ENCODE data around the gene CENPM.
A peak's percentile ranks its signal among the peaks of the same experiment; 100 is the strongest.

CENPM gene

GRCh38 chr22:41939981-41940831 lies 6.7 kb downstream of the CENPM start:
- intact Hi-C loops (cut with DNase I): loop anchor here (2.0 kb wide), 2 partner anchors 107 to 243 kb away; partner anchors contain the start of gene SREBF2
- DNase-seq: peak in 31 of 42 donors; percentile 20 to 77 (median 48)

DNA sequence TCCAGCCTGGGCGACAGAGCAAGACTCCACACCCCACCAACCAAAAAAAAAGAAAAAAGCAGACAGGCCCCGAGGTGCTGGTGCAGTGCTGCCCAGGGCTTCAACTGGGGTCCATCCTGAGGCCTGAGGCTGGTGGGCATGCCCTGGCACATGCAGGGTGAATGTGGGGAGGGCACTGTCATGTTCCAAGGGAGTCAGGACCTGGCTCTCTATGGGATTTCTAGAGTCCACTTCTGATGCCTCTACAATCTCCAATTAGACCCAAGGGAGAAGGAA lies 10.1 kb downstream of the CENPM start:
- intact Hi-C loops (cut with DNase I): no loop called here
- no peak for DNase-seq

- no peak for DNase-seq
- intact Hi-C loops (cut with DNase I): no loop called here
Measured at GRCh38 chr22:41935509-41935908, 11.4 kb downstream of the CENPM start.

DNA sequence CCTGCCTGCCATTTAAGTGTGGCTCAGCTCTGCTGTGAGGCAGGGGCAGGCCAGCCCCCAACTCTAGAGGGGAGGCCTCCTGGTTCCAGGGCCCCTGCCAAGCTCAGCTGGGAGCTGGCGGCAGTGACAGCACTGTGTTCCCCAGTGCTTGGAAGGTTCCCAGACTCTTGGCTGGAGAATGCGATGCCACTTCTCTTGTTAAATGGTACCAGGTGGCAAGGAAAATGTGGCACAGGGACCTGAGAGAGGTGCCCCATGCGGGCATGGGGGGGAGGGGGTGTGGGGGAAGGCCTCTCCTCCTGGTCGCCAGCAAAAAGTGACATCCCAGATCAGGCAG lies 12.0 kb downstream of the CENPM start:
- intact Hi-C loops (cut with DNase I): no loop called here
- peak in 3 of 42 donors; percentile 23 to 51 (median 32) for DNase-seq

DNA sequence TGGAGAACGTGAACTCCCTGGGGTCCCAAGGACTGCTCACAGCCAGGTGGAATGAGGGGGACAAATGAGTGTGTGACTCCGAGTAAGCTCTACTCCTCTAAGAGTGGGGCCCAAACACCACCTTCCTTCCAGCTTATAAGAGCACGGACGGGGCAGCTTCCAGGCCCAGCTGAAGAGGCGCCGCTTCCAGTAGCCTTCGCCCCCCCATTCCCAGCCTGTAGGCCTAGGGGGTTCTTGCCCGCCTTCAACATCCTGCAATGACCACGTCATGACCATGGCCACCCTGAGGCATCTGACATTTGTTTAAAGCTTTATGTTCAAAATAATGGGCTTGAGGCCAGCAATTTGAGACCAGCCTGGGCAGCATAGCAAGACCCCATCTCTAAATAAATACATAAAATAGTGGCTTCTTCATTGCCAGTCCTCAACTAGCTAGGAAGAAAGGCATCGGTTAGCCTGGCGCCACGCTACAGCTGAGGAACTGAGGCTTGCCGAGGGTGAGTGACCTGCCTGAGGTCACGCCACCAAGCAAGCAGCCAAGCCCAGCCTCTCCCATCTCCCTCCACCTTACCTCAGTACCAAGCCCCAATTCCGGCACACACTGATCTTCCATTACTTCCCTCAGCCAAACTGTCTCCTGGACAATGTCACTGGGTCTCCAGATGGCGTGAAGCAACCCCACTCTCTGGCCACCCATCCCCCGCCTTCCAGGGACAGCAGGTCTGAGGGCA lies 12.5 kb downstream of the CENPM start:
- intact Hi-C loops (cut with DNase I): no loop called here
- DNase-seq: no peak

GRCh38 chr22:41933411-41934177 lies 13.4 kb downstream of the CENPM start:
- intact Hi-C loops (cut with DNase I): no loop called here
- DNase-seq: no peak

- intact Hi-C loops (cut with DNase I): no loop called here
- DNase-seq: no peak
Measured at GRCh38 chr22:41932353-41932752, 14.6 kb downstream of the CENPM start.

DNA sequence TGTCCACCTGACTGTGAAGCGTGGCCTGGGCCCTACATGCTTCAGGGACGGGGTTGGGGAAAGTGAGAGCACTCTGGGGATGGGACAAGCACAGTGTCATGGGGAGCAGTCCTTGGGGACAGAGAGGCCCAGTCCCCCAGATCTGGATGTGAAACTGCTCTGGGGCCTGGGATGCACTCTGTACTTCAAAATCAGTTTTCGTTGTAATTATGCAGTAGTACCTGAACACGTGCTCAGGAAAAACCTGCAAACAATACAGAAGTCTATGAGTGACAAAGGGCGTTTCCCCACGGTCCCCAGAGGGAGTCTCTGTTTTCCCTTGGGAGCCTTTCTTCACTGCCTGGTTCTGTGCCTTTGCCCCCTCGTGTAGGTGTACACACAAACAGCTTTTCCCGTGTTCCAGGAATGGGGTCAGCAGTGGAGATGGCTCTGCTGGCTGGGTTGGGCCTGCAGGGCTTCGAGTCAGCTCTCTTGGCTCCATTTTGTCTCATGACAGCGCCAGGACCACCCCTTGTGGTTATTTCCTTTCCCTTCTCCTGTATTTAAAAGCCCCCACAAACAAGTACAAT lies 15.2 kb downstream of the CENPM start:
- intact Hi-C loops (cut with DNase I): no loop called here
- no peak for DNase-seq

DNA sequence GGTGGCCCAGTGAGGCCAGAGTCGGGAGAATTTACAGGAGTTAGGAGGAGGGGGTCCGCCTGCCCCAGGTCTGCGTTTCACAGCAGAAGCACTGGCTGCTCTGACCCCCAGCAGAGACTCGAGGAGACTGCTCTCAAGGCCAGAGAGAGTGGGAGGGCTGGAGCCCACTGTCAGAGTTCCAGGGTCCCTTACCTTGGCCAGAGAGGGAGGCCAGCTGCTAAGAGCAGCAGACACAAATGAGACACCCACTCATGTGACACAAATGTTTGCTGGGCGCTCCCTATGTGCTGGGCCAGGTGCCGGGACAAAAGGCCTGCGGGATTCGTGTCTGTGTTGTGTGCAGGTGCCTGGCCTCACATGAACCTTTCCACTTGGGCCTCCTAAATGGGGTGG lies 17.5 kb downstream of the CENPM start:
- DNase-seq: no peak
- intact Hi-C loops (cut with DNase I): no loop called here

DNA sequence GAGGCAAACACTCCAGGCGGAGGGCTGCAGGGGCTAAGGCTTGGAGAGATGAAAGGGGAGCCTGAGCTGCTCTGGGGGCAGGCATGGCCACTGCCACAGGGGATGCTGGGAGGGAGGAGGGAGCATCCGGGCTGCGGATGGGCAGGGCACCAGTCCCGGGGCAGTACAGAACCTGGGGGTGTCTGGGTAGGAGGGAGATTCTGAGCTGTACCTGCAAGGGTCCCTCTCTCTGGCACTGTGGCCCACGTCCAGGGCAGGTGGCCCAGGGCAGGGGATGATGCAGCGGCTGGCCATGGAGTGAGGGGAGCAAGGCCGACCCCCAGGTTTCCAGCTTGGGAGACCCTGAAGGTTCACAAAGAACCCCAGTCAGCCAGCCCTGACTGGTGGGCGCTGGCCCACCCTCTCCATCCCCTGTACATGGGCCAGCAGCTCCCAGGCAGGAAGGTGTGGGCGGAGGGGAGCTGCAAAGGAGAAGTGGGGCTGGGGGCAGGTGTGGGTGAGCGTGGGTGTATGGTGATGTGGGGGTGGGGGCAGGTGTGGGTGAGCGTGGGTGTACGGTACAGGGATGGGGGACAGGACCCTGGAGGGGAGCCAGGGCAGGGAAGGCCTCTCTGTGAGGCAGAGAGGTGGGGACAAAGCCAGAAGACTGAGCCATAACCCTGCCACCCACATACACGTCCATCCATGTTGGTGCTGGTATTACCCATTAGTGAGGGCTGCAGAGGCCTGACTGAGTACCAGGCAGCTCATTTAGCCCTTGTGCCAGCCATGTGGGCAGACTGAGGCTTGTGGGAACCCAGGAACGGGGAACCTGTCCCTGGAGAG lies 18.1 kb downstream of the CENPM start:
- no peak for DNase-seq
- intact Hi-C loops (cut with DNase I): no loop called here

DNA sequence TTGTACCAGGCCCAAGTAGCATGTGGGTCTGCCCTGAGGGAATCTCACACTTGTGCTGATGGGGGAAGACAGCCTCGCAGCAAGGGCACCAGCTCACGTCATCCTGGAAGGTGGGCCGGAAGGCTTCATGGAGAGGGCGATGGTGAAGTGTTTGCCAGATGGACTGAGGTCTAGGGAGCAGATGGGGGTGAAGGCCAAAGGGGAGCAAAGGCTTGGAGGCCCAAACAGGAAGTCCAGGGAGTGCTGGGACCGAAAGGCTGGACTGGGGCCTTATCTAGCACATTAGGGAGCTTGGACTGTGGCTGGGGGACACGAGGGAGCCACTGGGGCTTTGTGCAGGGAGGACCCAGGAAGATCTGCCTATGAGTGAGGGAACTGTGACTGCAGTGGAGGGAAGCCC lies 19.1 kb downstream of the CENPM start:
- no peak for DNase-seq
- intact Hi-C loops (cut with DNase I): no loop called here

DNA sequence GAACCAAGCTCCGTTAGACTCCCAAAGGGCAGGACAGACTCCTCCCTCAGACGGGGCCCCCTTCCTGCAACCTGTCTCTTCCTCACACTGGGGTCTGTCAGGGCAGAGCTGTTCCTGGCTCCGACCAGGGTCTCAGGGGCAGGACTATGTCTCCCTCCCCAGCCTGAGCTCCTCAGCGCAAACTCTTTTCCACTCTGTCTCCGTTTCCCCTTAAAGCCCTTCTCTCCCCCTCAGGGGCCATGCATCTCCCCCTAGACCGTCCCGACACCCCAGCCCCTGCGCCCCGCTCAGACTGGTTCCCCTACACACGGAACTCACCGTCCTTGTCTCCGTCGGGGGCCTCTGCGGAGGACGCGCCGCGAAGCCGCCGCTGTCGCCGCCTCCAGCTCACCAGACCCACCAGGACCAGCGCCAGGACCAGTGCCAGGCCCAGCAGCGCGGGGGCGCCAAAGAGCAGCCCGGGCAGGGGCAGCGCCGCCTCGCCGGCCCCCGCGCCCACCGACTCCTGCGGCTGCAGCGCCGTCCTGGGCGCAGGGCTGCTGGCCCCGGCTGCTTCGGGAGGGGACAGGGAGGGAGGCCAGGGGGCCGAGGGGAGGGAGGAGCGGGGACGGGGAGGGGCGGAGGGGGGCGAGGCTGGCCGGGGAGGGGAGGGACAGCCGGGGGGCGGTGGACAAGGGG lies 21.0 kb downstream of the CENPM start:
- peak in 29 of 42 donors; percentile 32 to 72 (median 51) for DNase-seq
- intact Hi-C loops (cut with DNase I): no loop called here

- intact Hi-C loops (cut with DNase I): no loop called here
- DNase-seq: no peak
Measured at GRCh38 chr22:41923595-41924276, 23.2 kb downstream of the CENPM start.

DNA sequence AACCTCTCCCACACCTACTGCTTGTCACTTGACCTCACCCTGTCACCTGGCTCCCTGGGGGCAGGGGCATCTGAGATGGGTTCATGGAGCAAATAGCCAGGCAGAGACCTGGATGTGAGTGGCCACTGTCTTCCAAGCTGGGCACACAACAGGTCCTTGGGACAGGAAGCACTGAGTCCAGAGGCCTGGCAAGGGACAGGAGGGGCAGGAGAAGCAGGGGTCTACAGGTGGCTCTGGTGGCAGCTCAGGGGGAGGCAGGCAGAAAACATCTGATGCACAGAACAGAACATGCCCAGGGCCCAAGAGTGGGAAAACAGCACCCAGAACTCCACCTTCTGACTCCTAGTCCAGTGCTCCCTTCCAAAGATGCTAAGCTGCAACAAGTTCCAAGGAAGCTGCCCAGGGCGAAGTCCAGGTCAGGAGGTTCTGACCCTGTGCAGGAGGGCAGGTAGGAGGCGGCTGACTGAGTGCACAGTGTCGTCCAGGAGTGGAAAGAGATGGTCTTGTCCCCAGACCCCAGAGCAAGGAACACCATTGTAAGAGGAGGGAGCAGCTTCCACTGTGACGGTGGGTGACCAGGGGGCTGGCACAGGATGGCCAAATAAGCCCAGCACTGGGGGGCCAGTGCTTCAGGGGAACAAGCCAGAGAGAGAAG lies 23.9 kb downstream of the CENPM start:
- intact Hi-C loops (cut with DNase I): no loop called here
- no peak for DNase-seq

DNA sequence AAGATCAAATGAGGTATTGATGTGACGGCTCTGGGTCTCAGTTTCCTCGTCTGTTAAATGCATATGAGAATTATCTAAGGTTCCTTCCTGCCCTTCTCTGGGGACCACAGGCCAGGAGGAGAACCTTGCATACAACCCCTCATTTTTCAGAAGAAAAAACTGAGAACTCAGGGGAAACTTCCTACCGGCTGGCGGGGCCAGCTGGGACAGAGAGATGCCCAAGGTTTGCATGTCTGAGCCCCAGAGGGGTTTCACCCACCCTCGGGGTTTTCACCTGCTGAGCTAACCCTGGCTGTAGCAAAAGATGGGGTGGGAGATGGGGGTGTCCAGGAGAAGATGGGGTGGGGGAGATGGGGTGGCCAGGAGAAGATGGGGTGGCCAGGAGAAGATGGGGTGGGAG lies 24.6 kb downstream of the CENPM start:
- intact Hi-C loops (cut with DNase I): no loop called here
- DNase-seq: no peak

- intact Hi-C loops (cut with DNase I): no loop called here
- peak in 20 of 42 donors; percentile 20 to 60 (median 40) for DNase-seq
Measured at GRCh38 chr22:41920271-41920976, 26.5 kb downstream of the CENPM start.

All from head of caudate nucleus (tissue), 42 donors.